Measurements from ENCODE around the gene ERVMER34-1.

DNA sequence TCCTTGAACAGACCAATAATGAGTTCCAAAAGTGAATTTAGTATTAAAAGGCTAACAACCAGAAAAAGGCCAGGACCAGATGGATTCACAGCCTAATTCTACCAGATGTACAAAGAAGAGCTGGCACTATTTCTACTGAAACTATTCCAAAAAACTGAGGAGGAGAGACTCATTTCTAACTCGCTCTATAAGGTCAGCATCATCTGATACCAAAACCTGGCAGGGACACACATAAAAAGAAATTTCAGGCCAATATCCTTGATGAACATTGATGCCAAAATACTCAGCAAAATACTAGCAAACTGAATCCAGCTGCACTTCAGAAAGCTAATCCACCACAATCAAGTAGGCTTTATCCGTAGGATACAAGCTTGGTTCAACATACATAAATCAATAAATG, 56.3 kb downstream of the ERVMER34-1 start:
- TF ChIP-seq, protein P1, sequence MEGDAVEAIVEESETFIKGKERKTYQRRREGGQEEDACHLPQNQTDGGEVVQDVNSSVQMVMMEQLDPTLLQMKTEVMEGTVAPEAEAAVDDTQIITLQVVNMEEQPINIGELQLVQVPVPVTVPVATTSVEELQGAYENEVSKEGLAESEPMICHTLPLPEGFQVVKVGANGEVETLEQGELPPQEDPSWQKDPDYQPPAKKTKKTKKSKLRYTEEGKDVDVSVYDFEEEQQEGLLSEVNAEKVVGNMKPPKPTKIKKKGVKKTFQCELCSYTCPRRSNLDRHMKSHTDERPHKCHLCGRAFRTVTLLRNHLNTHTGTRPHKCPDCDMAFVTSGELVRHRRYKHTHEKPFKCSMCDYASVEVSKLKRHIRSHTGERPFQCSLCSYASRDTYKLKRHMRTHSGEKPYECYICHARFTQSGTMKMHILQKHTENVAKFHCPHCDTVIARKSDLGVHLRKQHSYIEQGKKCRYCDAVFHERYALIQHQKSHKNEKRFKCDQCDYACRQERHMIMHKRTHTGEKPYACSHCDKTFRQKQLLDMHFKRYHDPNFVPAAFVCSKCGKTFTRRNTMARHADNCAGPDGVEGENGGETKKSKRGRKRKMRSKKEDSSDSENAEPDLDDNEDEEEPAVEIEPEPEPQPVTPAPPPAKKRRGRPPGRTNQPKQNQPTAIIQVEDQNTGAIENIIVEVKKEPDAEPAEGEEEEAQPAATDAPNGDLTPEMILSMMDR (IDR thresholded peaks at IDR 0.05): no peak
- TF ChIP-seq EP300 (IDR thresholded peaks at IDR 0.05): no peak
